Central memory CD8-positive, alpha-beta T cell (primary cell): ENCODE results near the gene ABCC5.
"Not testable (repeated sequence)": the region's sequence is repeated elsewhere in the genome, so short reads cannot be mapped to it uniquely, and the experiment has no call there.

ENCODE experiments used
- ATAC-seq: fragments of 150-1000 bp; cut with Tn5 transposase; replicated peaks from 2 replicates; pipeline ENCODE4 v1.10.0; 2022; ENCODE audit warnings: mild to moderate bottlenecking, moderate FRiP score, moderate number of reproducible peaks; ENCODE audit not compliant: poor library complexity, severe bottlenecking; ENCODE audit errors: extremely low read depth
- DNase-seq, 2 donors: peaks; one replicate each; pipeline ENCODE4 v3.0.0; 2021; ENCODE audit warnings: low spot score in 2 of 2
- H3K27ac Mint-ChIP-seq: one replicate; pipeline ENCODE4 v1.8.0; 2022; ENCODE audit warnings: low read depth, mild to moderate bottlenecking, moderate library complexity, mixed read lengths
- H3K27me3 Mint-ChIP-seq: one replicate; pipeline ENCODE4 v1.8.0; 2022; ENCODE audit warnings: mixed read lengths
- H3K36me3 Mint-ChIP-seq: one replicate; pipeline ENCODE4 v1.8.0; 2022; ENCODE audit warnings: mild to moderate bottlenecking, moderate library complexity, mixed read lengths; ENCODE audit not compliant: insufficient read depth
- H3K4me1 Mint-ChIP-seq: one replicate; pipeline ENCODE4 v1.8.0; 2022; ENCODE audit warnings: mixed read lengths
- H3K4me3 Mint-ChIP-seq: one replicate; pipeline ENCODE4 v1.8.0; 2022; ENCODE audit warnings: mild to moderate bottlenecking, moderate library complexity, mixed read lengths
- H3K9me3 Mint-ChIP-seq: one replicate; pipeline ENCODE4 v1.8.0; 2022; ENCODE audit warnings: mixed read lengths

The ABCC5 gene

DNA sequence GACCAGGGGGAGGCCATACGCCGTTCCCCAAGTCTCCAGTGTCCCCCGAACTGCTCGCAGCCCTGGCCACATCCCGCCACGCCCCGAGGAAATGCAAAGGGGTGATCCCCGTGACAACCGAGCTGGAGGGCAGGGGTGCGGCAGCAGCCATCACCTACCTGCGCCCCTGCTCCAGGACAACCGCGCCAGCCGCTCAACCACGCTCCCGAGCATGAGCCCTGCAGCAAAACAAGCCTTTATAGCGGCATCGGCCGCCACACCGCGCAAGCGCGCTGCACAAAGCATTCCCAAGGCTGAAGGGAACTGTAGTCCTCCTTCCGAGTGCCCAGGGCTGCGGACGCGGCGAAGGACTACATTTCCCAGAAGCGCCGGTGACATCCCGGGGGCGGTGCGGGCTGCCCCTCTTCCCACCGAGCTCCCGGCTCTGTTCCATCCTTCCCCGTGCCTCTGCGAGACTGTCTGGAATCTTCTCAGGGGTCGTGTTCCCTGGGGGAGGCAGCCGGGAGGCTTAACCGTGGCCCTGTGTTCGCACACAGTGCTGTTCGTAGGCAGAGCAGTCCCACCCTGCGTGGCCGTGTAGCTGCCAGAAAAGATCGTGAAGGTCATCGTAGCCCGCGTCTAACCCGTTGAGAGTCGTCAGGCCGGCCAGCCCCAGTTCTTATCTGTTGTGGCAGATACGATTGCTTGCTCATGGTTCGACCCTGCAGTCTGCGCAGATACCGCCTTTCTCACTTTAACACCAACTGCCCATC lies at the start of gene ABCC5:
TSS of gene ABCC5 (minus strand) at position 213 of the 752 bp plus-strand sequence. CDS start 3,492 bp downstream, outside the sequence.
- Mint-ChIP-seq H3K4me1 (peaks cover 24% of the 10 kb centered on the region), H3K36me3 (peaks cover 18% of the 10 kb centered on the region), H3K27me3 (peaks cover 13% of the 10 kb centered on the region)

DNA sequence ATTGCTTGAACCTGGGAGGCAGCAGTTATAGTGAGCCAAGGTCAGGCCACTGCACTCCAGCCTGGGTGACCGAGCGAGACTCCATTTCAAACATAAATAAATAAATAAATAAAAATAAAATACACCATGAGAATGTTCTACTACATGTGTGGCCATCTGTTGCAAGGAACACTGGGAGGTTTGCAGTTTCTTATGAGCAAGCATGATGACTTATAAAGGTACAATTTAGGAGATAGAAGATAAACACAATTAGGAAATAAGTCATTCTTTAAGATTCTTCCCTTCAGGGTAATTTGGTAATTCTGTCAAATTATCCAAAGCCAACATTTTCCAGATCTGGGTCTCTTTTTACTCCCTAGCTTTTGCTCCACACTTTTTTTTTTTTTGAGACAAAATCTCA lies 48.5 kb upstream of the ABCC5 start:
- Mint-ChIP-seq H3K36me3 (peaks cover 2% of the 10 kb centered on the region), H3K9me3 (no peaks in the 10 kb centered on the region), H3K4me3 (no peak overlapping the region), H3K27me3 (peaks cover 24% of the 10 kb centered on the region), H3K27ac (no peak overlapping the region), H3K4me1 (no peaks in the 10 kb centered on the region)
- ATAC-seq (no peak), DNase-seq (no peak)

More for the DNA sequence above, at the start of gene ABCC5:
- H3K4me3 Mint-ChIP-seq, result peak within 1 kb of the TSS; percentile 99
- peak; percentile 56 to 63 for DNase-seq
- H3K9me3 Mint-ChIP-seq, result no peaks in the 10 kb centered on the region
- peak; percentile 92 for ATAC-seq
- peak within 1 kb of the TSS; percentile 86 for H3K27ac Mint-ChIP-seq

- no peaks in the 10 kb centered on the region for H3K9me3 Mint-ChIP-seq
- H3K27me3 Mint-ChIP-seq, result peaks cover 24% of the 10 kb centered on the region
- no peak overlapping the region for H3K27ac Mint-ChIP-seq
- H3K36me3 Mint-ChIP-seq, result peaks cover 2% of the 10 kb centered on the region
- DNase-seq (no peak), ATAC-seq (no peak)
- no peak overlapping the region for H3K4me3 Mint-ChIP-seq
- no peaks in the 10 kb centered on the region for H3K4me1 Mint-ChIP-seq
These were observed 45.0 kb upstream of the ABCC5 start for GRCh38 chr3:184062637-184063036.

DNA sequence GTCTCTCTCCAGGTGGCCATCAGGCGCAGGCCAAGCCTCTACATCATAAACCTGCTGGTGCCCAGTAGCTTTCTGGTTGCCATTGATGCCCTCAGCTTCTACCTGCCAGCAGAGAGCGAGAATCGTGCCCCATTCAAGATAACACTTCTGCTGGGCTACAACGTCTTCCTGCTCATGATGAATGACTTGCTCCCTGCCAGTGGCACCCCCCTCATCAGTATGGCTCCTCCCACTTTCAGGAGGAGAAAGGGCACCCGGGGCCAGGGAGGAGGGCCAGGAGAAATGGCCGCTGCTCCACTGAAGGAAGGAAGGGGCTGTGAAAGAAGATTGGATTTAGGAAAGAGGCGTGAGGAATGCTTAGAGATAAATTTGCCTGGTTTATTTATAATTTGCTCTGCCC lies 41.7 kb upstream of the ABCC5 start:
- Mint-ChIP-seq H3K4me3 (no peak overlapping the region), H3K9me3 (no peaks in the 10 kb centered on the region), H3K36me3 (peaks cover 2% of the 10 kb centered on the region), H3K4me1 (no peaks in the 10 kb centered on the region), H3K27me3 (peaks cover 24% of the 10 kb centered on the region), H3K27ac (no peak overlapping the region)
- ATAC-seq, result no peak
- no peak for DNase-seq

GRCh38 chr3:184058029-184058428 lies 40.3 kb upstream of the ABCC5 start:
- no peak overlapping the region for H3K27ac Mint-ChIP-seq
- no peaks in the 10 kb centered on the region for H3K4me1 Mint-ChIP-seq
- H3K36me3 Mint-ChIP-seq, result peaks cover 2% of the 10 kb centered on the region
- no peaks in the 10 kb centered on the region for H3K9me3 Mint-ChIP-seq
- ATAC-seq (no peak), DNase-seq (no peak)
- H3K4me3 Mint-ChIP-seq, result no peak overlapping the region
- H3K27me3 Mint-ChIP-seq, result peaks cover 24% of the 10 kb centered on the region

GRCh38 chr3:184052767-184053166 lies 35.1 kb upstream of the ABCC5 start, which contains the start of gene HTR3C:
HTR3C (plus strand) TSS chr3:184053047; CDS start chr3:184053081, 34 bp downstream.
- Mint-ChIP-seq H3K27me3 (peaks cover 26% of the 10 kb centered on the region), H3K4me3 (no peak within 1 kb of the TSS), H3K36me3 (no peaks in the 10 kb centered on the region), H3K9me3 (no peaks in the 10 kb centered on the region), H3K4me1 (no peaks in the 10 kb centered on the region), H3K27ac (no peak within 1 kb of the TSS)
- DNase-seq (no peak), ATAC-seq (no peak)

- H3K4me3 Mint-ChIP-seq, result no peak overlapping the region
These were observed 32.6 kb upstream of the ABCC5 start for GRCh38 chr3:184050217-184050847.

DNA sequence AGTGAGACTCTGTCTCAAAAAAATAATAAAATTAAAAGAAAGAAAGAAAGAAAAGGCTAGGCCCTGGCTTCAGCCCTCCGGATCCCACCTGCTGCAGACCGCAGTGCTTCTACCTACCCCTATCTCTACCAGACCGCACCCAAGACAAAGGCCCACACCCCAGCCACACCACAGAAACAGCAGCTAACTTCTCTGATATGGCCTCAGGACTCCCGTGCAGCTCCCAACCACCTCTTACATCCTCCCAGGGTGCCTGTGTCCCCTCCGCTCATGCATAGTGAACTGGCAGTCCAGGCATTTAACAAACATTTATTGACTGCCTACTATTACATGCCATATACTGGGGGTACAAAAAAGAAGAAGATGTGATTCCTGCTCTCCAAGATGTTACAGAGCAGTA lies 28.3 kb upstream of the ABCC5 start:
- no peaks in the 10 kb centered on the region for H3K36me3 Mint-ChIP-seq
- H3K4me3 Mint-ChIP-seq, result no peak overlapping the region
- no peak overlapping the region for H3K27ac Mint-ChIP-seq
- ATAC-seq, result no peak
- no peak for DNase-seq
- no peaks in the 10 kb centered on the region for H3K4me1 Mint-ChIP-seq
- H3K27me3 Mint-ChIP-seq, result no peaks in the 10 kb centered on the region
- no peaks in the 10 kb centered on the region for H3K9me3 Mint-ChIP-seq

More at GRCh38 chr3:184050217-184050847, 32.6 kb upstream of the ABCC5 start:
- peak overlapping the region; percentile 19 for H3K27ac Mint-ChIP-seq
- DNase-seq (no peak), ATAC-seq (no peak)
- no peaks in the 10 kb centered on the region for H3K4me1 Mint-ChIP-seq
- H3K36me3 Mint-ChIP-seq, result no peaks in the 10 kb centered on the region
- no peaks in the 10 kb centered on the region for H3K9me3 Mint-ChIP-seq
- H3K27me3 Mint-ChIP-seq, result peaks cover 15% of the 10 kb centered on the region

DNA sequence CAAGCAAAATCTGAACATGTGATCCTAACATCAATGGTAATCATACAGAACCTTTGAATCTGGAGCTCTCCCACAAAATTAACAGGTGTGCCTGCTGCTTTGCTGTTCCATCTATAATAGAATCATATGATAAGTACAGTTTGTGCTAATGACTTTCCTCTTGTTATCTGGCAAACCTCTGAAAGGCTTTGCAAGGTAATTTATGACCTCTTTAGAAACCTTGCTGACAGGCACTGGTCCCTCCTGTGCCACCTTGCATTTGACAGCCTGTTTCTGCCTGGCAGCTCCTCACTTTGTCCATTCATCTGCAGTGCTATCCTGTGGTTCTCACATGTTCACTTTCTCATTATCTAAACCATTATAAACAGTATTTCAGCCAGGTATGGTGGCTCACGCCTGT lies 24.9 kb upstream of the ABCC5 start:
- no peaks in the 10 kb centered on the region for H3K27me3 Mint-ChIP-seq
- no peaks in the 10 kb centered on the region for H3K4me1 Mint-ChIP-seq
- H3K9me3 Mint-ChIP-seq, result no peaks in the 10 kb centered on the region
- no peak overlapping the region for H3K4me3 Mint-ChIP-seq
- no peak for ATAC-seq
- no peaks in the 10 kb centered on the region for H3K36me3 Mint-ChIP-seq
- DNase-seq, result no peak
- no peak overlapping the region for H3K27ac Mint-ChIP-seq

DNA sequence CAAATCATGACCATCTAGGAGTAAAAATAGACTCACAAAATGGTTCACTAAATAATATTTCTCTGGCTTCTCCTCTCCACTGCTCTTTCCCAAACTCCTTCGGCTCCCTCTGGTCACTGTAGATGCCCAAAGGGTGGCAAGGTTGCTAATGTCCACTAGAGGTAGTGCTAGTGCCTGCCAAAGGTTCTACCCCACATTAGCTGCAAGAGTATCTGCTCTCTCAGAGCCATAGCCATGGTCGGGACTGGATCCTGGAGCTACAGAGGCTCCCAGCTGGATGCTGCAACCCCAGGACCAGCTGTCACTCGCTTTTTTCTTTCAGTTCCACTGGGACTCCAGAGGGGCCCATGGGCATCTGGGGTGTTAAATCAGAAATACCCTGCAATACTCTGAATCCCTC lies 22.3 kb upstream of the ABCC5 start:
- ATAC-seq, result no peak
- H3K4me1 Mint-ChIP-seq, result no peaks in the 10 kb centered on the region
- H3K36me3 Mint-ChIP-seq, result peaks cover 2% of the 10 kb centered on the region
- no peak overlapping the region for H3K27ac Mint-ChIP-seq
- no peaks in the 10 kb centered on the region for H3K27me3 Mint-ChIP-seq
- H3K9me3 Mint-ChIP-seq, result no peaks in the 10 kb centered on the region
- H3K4me3 Mint-ChIP-seq, result no peak overlapping the region
- no peak for DNase-seq

- Mint-ChIP-seq H3K9me3 (no peaks in the 10 kb centered on the region), H3K36me3 (peaks cover 2% of the 10 kb centered on the region), H3K4me1 (no peaks in the 10 kb centered on the region), H3K27me3 (peaks cover 2% of the 10 kb centered on the region), H3K4me3 (no peak overlapping the region), H3K27ac (no peak overlapping the region)
- ATAC-seq (no peak), DNase-seq (no peak)
These were observed 21.7 kb upstream of the ABCC5 start for GRCh38 chr3:184039414-184039813.

DNA sequence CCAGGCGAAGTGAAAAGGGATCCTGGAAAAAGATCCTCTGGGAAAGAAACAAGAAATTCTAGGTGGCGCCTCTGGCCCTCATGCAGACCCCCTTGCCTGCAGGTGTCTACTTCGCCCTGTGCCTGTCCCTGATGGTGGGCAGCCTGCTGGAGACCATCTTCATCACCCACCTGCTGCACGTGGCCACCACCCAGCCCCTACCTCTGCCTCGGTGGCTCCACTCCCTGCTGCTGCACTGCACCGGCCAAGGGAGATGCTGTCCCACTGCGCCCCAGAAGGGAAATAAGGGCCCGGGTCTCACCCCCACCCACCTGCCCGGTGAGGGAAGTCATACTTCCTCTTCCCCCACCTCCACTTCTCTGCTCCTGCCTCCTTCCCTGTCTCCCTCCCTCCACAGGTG lies 20.6 kb upstream of the ABCC5 start:
- not testable (repeated sequence) for H3K4me3 Mint-ChIP-seq

DNA sequence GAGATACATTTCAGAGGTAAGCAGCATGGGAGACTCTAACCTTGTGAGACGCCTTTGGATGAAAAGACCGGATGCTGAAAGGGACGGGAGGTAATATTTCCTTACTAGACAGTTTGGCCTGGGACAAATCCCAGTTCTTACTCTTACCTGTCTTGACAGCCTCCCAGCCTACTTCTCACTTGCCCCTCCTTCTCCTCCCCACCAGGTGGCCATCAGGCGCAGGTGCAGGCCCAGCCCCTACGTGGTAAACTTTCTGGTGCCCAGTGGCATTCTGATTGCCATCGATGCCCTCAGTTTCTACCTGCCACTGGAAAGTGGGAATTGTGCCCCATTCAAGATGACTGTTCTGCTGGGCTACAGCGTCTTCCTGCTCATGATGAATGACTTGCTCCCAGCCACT lies 20.1 kb upstream of the ABCC5 start:
- H3K36me3 Mint-ChIP-seq, result peaks cover 2% of the 10 kb centered on the region
- no peak for ATAC-seq
- no peaks in the 10 kb centered on the region for H3K9me3 Mint-ChIP-seq
- no peak overlapping the region for H3K27ac Mint-ChIP-seq
- no peak for DNase-seq
- no peaks in the 10 kb centered on the region for H3K4me1 Mint-ChIP-seq
- peaks cover 18% of the 10 kb centered on the region for H3K27me3 Mint-ChIP-seq
- no peak overlapping the region for H3K4me3 Mint-ChIP-seq

More for the DNA sequence above, 20.6 kb upstream of the ABCC5 start:
- not testable (repeated sequence) for H3K4me1 Mint-ChIP-seq, DNase-seq, ATAC-seq, H3K36me3 Mint-ChIP-seq, H3K9me3 Mint-ChIP-seq, H3K27ac Mint-ChIP-seq
- H3K27me3 Mint-ChIP-seq, result peaks cover 13% of the 10 kb centered on the region
